CD4-positive, alpha-beta T cell treated with Interleukin-6 at 100 ng/mL for 8 hours (primary cell): ENCODE measurements around the gene EHBP1.
"Not testable (repeated sequence)": the region's sequence is repeated elsewhere in the genome, so short reads cannot be mapped to it uniquely, and the experiment has no call there.

Experiments used
- DNase-seq: peaks from one replicate; pipeline ENCODE4 v3.0.0-alpha.2; 2020; ENCODE audit warnings: mixed read lengths, low spot score

The EHBP1 gene

GRCh38 chr2:63019686-63020085 lies 314.2 kb downstream of the EHBP1 start:
- DNase-seq: not testable (repeated sequence)

DNA sequence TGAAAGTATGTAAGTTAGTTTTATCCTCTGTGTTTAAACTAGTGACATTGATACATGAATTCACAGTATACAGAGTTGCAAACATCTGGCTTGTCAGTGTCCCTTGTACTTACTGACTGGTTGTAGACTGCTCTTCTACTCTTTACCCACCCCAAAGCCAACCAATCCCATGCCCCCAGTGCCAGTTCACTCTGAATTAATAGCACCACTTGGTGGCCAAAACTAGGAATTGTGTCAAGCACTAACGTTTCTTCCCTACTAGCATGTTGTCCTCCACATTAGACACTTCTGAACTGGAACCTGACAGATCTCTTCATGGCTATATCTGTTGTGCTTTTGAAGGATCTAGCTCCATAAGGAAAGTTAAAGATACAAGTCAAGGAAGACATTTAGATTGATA lies 317.9 kb downstream of the EHBP1 start:
- no peak for DNase-seq

- DNase-seq: no peak
Measured at GRCh38 chr2:63027220-63027619, 321.7 kb downstream of the EHBP1 start.

GRCh38 chr2:63029058-63029457 lies 323.5 kb downstream of the EHBP1 start:
- DNase-seq: no peak

GRCh38 chr2:63034526-63034925 lies 329.0 kb downstream of the EHBP1 start:
- no peak for DNase-seq

GRCh38 chr2:63035169-63035568 lies 329.7 kb downstream of the EHBP1 start:
- no peak for DNase-seq

GRCh38 chr2:63035660-63036059 lies 330.1 kb downstream of the EHBP1 start:
- DNase-seq: no peak

- no peak for DNase-seq
Measured at GRCh38 chr2:63038034-63038433, 332.5 kb downstream of the EHBP1 start.

- DNase-seq: no peak
Measured at GRCh38 chr2:63040586-63040985, 335.1 kb downstream of the EHBP1 start.

DNA sequence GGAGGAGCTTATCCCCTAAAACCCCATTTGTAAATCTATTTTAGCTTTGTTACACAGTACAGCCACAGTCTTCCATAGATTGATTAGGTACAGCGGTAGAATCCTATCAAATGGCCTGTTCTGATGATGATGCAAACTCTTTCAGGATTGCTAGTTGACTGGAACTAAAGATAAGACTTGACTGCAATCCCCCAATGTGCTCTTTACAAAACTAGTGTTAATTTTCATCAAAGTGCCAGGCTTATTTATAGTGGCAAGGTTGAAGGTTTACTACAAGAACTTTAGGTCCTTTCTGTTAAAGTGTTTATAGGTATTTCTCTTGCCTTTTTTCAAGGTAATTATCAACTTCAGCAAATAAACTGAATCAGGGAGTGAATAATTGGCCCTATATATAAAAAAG lies 336.1 kb downstream of the EHBP1 start:
- DNase-seq: no peak

GRCh38 chr2:63044362-63045327 lies 339.1 kb downstream of the EHBP1 start:
- no peak for DNase-seq

DNA sequence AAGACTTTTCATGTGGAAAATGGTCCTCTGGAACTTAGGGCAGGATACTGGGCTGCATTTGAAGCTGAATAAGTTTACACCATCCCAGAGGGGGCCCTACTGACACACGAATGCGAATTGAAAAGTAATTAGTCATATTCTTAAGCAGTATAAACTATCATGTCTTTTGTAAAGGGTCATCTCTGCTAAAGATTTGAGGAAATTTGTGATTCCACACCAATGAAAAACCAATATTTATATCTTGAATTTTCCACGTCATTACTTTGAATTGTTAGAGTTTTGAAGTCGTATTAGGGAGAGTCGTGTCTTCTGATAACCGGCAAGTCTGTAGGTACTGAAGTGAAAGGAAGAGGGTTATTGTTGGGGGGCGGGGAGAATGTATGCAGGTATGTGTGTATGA lies 341.0 kb downstream of the EHBP1 start:
- no peak for DNase-seq

DNA sequence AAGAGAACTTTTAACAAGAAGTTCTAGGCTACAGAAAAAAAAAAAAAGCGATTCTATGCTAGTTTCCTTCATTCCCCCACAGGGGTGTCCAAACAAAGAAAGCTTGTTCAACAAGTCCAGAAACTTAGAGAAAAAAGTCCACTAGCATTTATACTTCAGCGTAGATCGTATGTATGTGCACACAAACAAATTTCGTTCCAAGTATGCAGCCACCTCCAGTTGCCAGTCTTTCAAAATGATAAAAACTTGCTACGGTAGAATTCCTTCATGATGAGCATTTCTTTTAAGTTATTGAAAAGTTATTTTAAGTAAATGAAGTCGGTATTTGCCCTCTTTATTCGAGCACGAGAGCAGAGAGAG lies 341.4 kb downstream of the EHBP1 start:
- no peak for DNase-seq

DNA sequence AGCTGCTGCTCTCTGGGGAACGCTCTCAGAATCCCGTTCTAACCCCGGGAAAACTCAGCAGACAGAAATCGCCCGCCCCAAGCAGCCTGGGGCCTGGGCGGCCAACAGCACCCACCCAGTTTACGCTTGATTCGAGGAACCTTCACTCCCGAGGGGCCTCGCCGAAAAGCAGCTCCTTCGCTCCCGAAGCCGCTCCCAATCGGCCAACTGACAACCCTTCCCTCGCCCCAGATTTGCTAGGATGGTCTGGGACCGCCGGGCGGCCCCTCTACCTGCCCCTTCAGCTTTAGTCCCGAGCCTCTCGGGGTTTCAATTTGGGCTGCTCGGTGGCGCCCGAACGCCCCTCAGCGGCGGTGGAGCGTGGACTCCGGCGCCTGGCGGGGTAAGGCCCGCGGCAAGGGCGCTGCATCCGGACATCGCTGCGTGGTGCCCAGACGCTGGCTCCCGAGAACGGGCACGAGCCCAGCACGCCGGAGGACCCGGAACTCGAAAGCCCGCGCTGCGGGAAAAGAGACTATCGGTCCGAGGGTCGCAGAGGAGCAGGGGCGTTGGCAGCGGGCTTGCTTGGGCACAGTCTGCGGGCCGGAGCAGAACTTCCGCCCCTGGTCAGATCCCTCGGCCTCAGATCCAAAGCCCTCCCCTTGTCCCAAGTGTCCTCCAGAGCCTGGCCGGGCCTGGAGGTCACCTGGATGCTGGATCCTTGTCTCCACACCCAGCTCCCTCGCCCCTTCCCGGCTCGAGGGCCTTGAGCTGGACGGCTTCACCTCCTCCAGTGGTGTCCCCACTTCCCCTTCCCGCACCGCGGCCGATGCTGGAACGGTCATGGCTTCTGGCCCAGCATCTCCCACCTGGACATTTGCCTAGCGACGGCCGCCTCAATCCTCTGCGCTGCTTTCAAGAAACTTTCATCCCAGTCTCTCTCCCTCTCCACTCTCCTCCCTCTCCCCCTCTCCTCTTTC lies 342.1 kb downstream of the EHBP1 start:
- no peak for DNase-seq

- no peak for DNase-seq
Measured at GRCh38 chr2:63048367-63049171, 343.1 kb downstream of the EHBP1 start.

GRCh38 chr2:63049211-63049969 lies 343.9 kb downstream of the EHBP1 start:
- no peak for DNase-seq

DNA sequence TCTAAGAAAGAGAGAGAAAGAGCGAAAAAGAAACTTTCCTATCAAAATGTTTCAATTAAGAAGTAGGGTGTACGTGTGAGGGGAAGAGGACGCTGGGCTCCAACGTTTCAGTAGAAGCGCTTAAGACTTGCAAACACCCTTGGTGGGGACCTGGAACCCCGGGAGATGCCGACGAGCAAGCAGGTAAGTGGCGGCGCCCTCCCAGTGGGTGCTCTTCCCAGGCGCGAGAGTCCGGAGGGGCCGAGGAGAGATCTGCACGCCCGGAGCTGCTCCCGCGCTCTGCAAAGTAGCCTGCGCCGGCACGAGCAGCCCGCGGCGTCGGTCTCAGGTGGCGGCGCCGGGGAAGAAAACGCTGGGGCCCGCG lies 344.4 kb downstream of the EHBP1 start:
- no peak for DNase-seq

DNA sequence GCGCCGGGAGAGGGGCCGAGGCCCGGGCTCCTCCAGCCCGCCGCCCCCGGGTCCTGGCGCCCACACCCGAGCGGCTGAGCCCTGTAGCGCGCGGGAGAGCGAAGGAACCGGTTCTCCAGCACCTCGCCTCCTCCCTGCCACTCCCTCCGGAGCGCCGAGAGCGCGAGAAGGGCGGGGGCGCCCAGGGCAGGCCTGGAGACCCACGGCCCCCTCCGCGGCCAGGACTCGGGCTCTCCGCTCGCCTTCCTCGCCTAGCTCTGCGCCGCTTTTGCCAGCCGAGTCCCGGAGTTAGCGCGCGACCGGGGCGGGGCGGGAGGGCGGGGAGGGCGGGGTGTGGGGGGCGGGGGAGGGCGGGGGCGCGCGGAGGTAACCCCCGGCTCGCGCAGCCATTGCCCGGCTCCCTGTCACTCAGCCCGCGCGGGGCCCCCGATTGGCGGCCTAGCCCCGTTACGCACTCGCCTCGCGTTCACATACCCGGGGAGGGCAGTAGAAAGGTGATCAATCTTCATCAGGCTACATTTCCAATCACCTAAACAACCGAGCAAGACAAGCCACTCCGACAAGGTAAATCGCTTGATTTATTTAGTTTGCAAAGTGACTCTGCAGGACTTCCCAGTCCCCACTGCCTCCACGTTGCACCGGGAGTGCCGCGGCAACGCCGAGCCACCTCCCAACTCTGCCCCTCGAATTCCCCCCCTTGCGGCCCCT lies 345.0 kb downstream of the EHBP1 start, which contains the start of gene OTX1:
Gene OTX1 (plus strand): TSS at position 497 of the 708 bp plus-strand sequence. CDS start 2,161 bp downstream, outside the sequence.
- DNase-seq: no peak

GRCh38 chr2:63051042-63051794 lies 345.7 kb downstream of the EHBP1 start:
- DNase-seq: no peak
